Measurements from ENCODE around the gene MAPT. TPM values are rescaled to one million over a fixed set of nuclear protein-coding genes. Genes with fewer than 3 reads are reported as not detected.
A peak's percentile ranks its signal among the peaks of the same experiment; 100 is the strongest.

MAPT gene
- total and polyA plus RNA-seq, 2 of the 13 experiments (the other 11 are each of a cell fraction or from before 2014, with no cell fraction given) = 2.1 to 2.8 TPM

GRCh38 chr17:46012506-46013079, 118.2 kb downstream of the MAPT start (continued):
- TF ChIP-seq ZNF784 (CRISPR knock-in tag; IDR thresholded peaks at IDR 0.05; ENCODE audit: borderline replicate concordance) = no peak

GRCh38 chr17:46013127-46013501, 118.8 kb downstream of the MAPT start:
- DNase-seq (ENCODE audit: low spot score) = peak; percentile 33
- POLR2A ChIA-PET = interaction anchor here (0.9 to 2.3 kb wide), 3 partner anchors 9 to 180 kb away, joined by 3 to 15 read pairs (median 5); partner anchors contain the start of gene KANSL1
- in situ Hi-C loops (cut with HindIII; ENCODE audit: extremely low pct_ligation_motif_present, low pct_unique_long_range_greater_than_20kb) (loop anchor here (25.0 kb wide), 1 partner anchor 824 kb away; no protein-coding TSS in a partner anchor), intact Hi-C loops (cut with micrococcal nuclease; ENCODE audit: unreplicated experiment) (loop anchor here (1.0 kb wide), 1 partner anchor 9 kb away; no protein-coding TSS in a partner anchor)
- no peaks in the 10 kb centered on the region for H3K36me3 ChIP-seq (replicated peaks in 1 of 2; ENCODE audit: control insufficient read depth in 1 of 2, insufficient read depth in 2 of 2, low read length in 2 of 2)
- H3K4me1 ChIP-seq (ENCODE audit: insufficient read depth, low read length) = peaks cover 52% of the 10 kb centered on the region
- H4K20me1 ChIP-seq (ENCODE audit: insufficient read depth, low read length) = no peaks in the 10 kb centered on the region
- peak overlapping the region; percentile 74 for H3K4me2 ChIP-seq (ENCODE audit: low read depth, low read length)
- CTCF ChIA-PET (ENCODE audit: low intra/inter-chr PET ratio, low total read pairs) = no interaction called here
- peak; percentile 60 for ATAC-seq
- no peak overlapping the region for H2AFZ ChIP-seq (ENCODE audit: low read length)
- no peaks in the 10 kb centered on the region; a peak in 2 of 5 replicates for H3K27me3 ChIP-seq (ENCODE audit: control insufficient read depth in 1 of 2, insufficient read depth in 2 of 2, low read length in 2 of 2)
- BruUV-seq (replicated peaks) = no TSS peak
- no peak for FAIRE-seq
- H3K9me3 ChIP-seq (ENCODE audit: low read length) = no peaks in the 10 kb centered on the region
- H3K4me3 ChIP-seq (replicated peaks in 1 of 3; ENCODE audit: insufficient read depth in 1 of 3, low read depth in 2 of 3, low read length in 3 of 3) = peak overlapping the region in 2 of 3 experiments; percentile 6 to 46; a peak in 2 of 6 replicates
- 0% methylated on average over 3 of the region's 7 CpGs for WGBS (ENCODE audit: low lambda C conversion rate)
- H3K27ac ChIP-seq (ENCODE audit: extremely low read length, insufficient read depth, low read length) = peak overlapping the region; percentile 39
- no peaks in the 10 kb centered on the region for H3K79me2 ChIP-seq (ENCODE audit: insufficient read depth, low read length)
- peak overlapping the region; percentile 27; the same call in 1 of the 2 replicates for H3K9ac ChIP-seq (ENCODE audit: insufficient read depth, low read depth, low read length)
- no peak for TF ChIP-seq NFIB (CRISPR knock-in tag; IDR thresholded peaks at IDR 0.05; ENCODE audit: borderline replicate concordance)
- TF ChIP-seq LBX2 (CRISPR knock-in tag; IDR thresholded peaks at IDR 0.05; ENCODE audit: borderline replicate concordance) = 0 out of 2 replicates have a peak, but pooled peaks have one; percentile 8
- TF ChIP-seq MAX (IDR thresholded peaks at IDR 0.05) = peak; percentile 31; the same call in 1 of the 2 replicates
- TF ChIP-seq ZFP91 (CRISPR knock-in tag; IDR thresholded peaks at IDR 0.05; ENCODE audit: borderline replicate concordance) = peak; percentile 64; the same call in 1 of the 2 replicates
- no peak for TF ChIP-seq AGO2 (optimal IDR thresholded peaks at IDR 0.05; ENCODE audit: low read depth, low read length)
- peak; percentile 52; the same call in 1 of the 2 replicates for TF ChIP-seq GZF1 (CRISPR knock-in tag; IDR thresholded peaks at IDR 0.05)
- no peak for TF ChIP-seq ZFAT (CRISPR knock-in tag; conservative IDR thresholded peaks at IDR 0.05)
- TF ChIP-seq HNF4G (IDR thresholded peaks at IDR 0.05; ENCODE audit: borderline replicate concordance, low read depth, low read length) = peak; percentile 34; the same call in 1 of the 2 replicates
- no peak for TF ChIP-seq HNF4G (CRISPR knock-in tag; IDR thresholded peaks at IDR 0.05; ENCODE audit: borderline replicate concordance, low read depth)
- TF ChIP-seq NR2F1 (CRISPR knock-in tag; IDR thresholded peaks at IDR 0.05) = peak in 1 of 2 experiments; percentile 25; a peak in 2 of 4 replicates
- TF ChIP-seq ZNF841 (CRISPR knock-in tag; IDR thresholded peaks at IDR 0.05; ENCODE audit: borderline replicate concordance) = no peak
- TF ChIP-seq NONO (IDR thresholded peaks at IDR 0.05) = no peak
- peak; percentile 41; the same call in 1 of the 2 replicates for TF ChIP-seq NONO (CRISPR knock-in tag; conservative IDR thresholded peaks at IDR 0.05)
- peak; percentile 28; the same call in 1 of the 2 replicates for TF ChIP-seq GMEB1 (CRISPR knock-in tag; IDR thresholded peaks at IDR 0.05; ENCODE audit: borderline replicate concordance)

Measured in HepG2 (cell line).